H1 (cell line): ENCODE results near the gene MUC2.

Experiments used
- BCL11A ChIP-seq, 2 experiments: IDR thresholded peaks; one replicate each; pipeline ENCODE4 v1.6.1; 2011; ENCODE audit warnings: low read depth in 2 of 2, low read length in 2 of 2, mild to moderate bottlenecking in 2 of 2
- CTCF ChIP-seq, 3 experiments: IDR thresholded peaks; 1 replicate in 2 of 3; 2 replicates in 1 of 3; pipeline versions ENCODE4 v1.5.1 to v1.6.1; 2011; ENCODE audit warnings: low read length in 3 of 3, mild to moderate bottlenecking in 3 of 3, inconsistent platforms in 2 of 3, low read depth in 1 of 3, moderate library complexity in 1 of 3; ENCODE audit not compliant: insufficient read depth in 1 of 3; ENCODE audit errors: control extremely low read depth in 1 of 3
- EZH2 ChIP-seq: fragments of 200-600 bp; sonication (generic); IDR thresholded peaks from 2 replicates; pipeline ENCODE4 v1.7.1; 2012; ENCODE audit warnings: low read depth, mild to moderate bottlenecking, moderate library complexity, low read length, inconsistent platforms; ENCODE audit not compliant: severe bottlenecking
- FOSL1 ChIP-seq: IDR thresholded peaks from 2 replicates; pipeline ENCODE4 v1.6.1; 2011; ENCODE audit warnings: mild to moderate bottlenecking, low read depth, low read length, moderate library complexity; ENCODE audit not compliant: insufficient read depth
- KDM5A ChIP-seq: fragments of 200-600 bp; IDR thresholded peaks from 2 replicates; pipeline ENCODE4 v1.7.1; 2012; ENCODE audit warnings: mild to moderate bottlenecking, low read length, inconsistent platforms, mixed read lengths
- MAFK ChIP-seq: IDR thresholded peaks from 2 replicates; pipeline ENCODE4 v1.6.1; 2012; ENCODE audit warnings: low read depth, mild to moderate bottlenecking, improper control_type of control experiment, low read length
- MAX ChIP-seq: IDR thresholded peaks from 2 replicates; pipeline ENCODE4 v1.6.1; 2012; ENCODE audit warnings: inconsistent platforms
- POLR2AphosphoS5 ChIP-seq: IDR thresholded peaks from 2 replicates; pipeline ENCODE4 v1.6.1; 2011; ENCODE audit warnings: low read depth, low read length
- RAD21 ChIP-seq, 2 experiments: IDR thresholded peaks in 1 of 2; conservative IDR thresholded peaks in 1 of 2; 2 replicates each; pipeline ENCODE4 v1.6.1; 2011; ENCODE audit warnings: low read depth in 2 of 2, low read length in 2 of 2, improper control_type of control experiment in 1 of 2, inconsistent platforms in 1 of 2, mild to moderate bottlenecking in 1 of 2, moderate library complexity in 1 of 2
- RFX5 ChIP-seq: IDR thresholded peaks from 2 replicates; pipeline ENCODE4 v1.6.1; 2011; ENCODE audit warnings: low read depth, low read length, improper control_type of control experiment, borderline replicate concordance
- SP1 ChIP-seq: IDR thresholded peaks from 2 replicates; pipeline ENCODE4 v1.6.1; 2011; ENCODE audit warnings: low read depth, low read length
- YY1 ChIP-seq: IDR thresholded peaks from 2 replicates; pipeline ENCODE4 v1.6.1; 2011; ENCODE audit warnings: low read depth, mild to moderate bottlenecking, low read length
- ZNF274 ChIP-seq: IDR thresholded peaks from 2 replicates; pipeline ENCODE4 v1.7.0; 2012; ENCODE audit warnings: low read length, borderline replicate concordance; ENCODE audit errors: extremely low read depth

- no peak for TF ChIP-seq POLR2AphosphoS5
- no peak for TF ChIP-seq KDM5A
- no peak for TF ChIP-seq CTCF (IDR thresholded peaks at IDR 0.05; ENCODE audit: control extremely low read depth in 1 of 3, insufficient read depth in 1 of 3, low read depth in 1 of 3, low read length in 3 of 3)
- TF ChIP-seq EZH2 = no peak
- no peak for TF ChIP-seq MAFK
- TF ChIP-seq RAD21 (IDR thresholded peaks at IDR 0.05 in 1 of 2, conservative IDR thresholded peaks at IDR 0.05 in 1 of 2; ENCODE audit: low read depth in 2 of 2, low read length in 2 of 2) = no peak
- no peak for TF ChIP-seq ZNF274
- no peak for TF ChIP-seq MAX
- no peak for TF ChIP-seq FOSL1
- TF ChIP-seq YY1 = no peak
- no peak for TF ChIP-seq SP1
- no peak for TF ChIP-seq BCL11A (IDR thresholded peaks at IDR 0.05; ENCODE audit: low read depth in 2 of 2, low read length in 2 of 2)
- no peak for TF ChIP-seq RFX5
Measured at GRCh38 chr11:1116104-1116503, 41.4 kb downstream of the MUC2 start.
